ENCODE data around the gene GPD2. TPM values are rescaled to one million over a fixed set of nuclear protein-coding genes. Genes with fewer than 3 reads are reported as not detected.
A peak's percentile ranks its signal among the peaks of the same experiment; 100 is the strongest.

The GPD2 gene
- total RNA-seq = 10 to 100 TPM; 26.6 to 95.3 TPM

- H3K36me3 ChIP-seq = no peaks in the 10 kb centered on the region
Measured at GRCh38 chr2:156435718-156436496, at the start of gene GPD2. TSS of gene GPD2 (plus strand) at chr2:156436379. CDS start at chr2:156476106, 39,727 bp downstream.

GRCh38 chr2:156394033-156394741 lies 42.0 kb upstream of the GPD2 start:
- WGBS = 83% methylated on average over 26 of the region's 26 CpGs
- intact Hi-C loops (cut with DNase I) = no loop called here

More at GRCh38 chr2:156435718-156436496, at the start of gene GPD2:
- no peaks in the 10 kb centered on the region for H3K9me3 ChIP-seq
- H3K27ac ChIP-seq = peak within 1 kb of the TSS; percentile 97 to 99
- H3K4me1 ChIP-seq (replicated peaks) = no peaks in the 10 kb centered on the region
- TF ChIP-seq POLR2AphosphoS5 (IDR thresholded peaks at IDR 0.05) = peak; percentile 73
- TF ChIP-seq CTCF (IDR thresholded peaks at IDR 0.05) = peak in 1 of 4 experiments; percentile 1
- TF ChIP-seq POLR2A (IDR thresholded peaks at IDR 0.05) = peak; percentile 83
- WGBS = 0% methylated on average over 19 of the region's 79 CpGs
- intact Hi-C loops (cut with DNase I) = loop anchor here (2.0 to 10.0 kb wide), 3 partner anchors 35 to 139 kb away; partner anchors contain the start of gene NR4A2
- DNase-seq (ENCODE audit: low spot score) = peak; percentile 93
- H3K27me3 ChIP-seq (replicated peaks; ENCODE audit: insufficient read depth) = no peaks in the 10 kb centered on the region
- peak within 1 kb of the TSS; percentile 61 to 68 for H3K4me3 ChIP-seq

GRCh38 chr2:156396126-156396525 lies 40.1 kb upstream of the GPD2 start:
- intact Hi-C loops (cut with DNase I) = no loop called here
- no peak overlapping the region for H3K4me3 ChIP-seq
- WGBS = 82% methylated on average over 2 of the region's 2 CpGs
- H3K36me3 ChIP-seq = no peaks in the 10 kb centered on the region
- no peak for DNase-seq (ENCODE audit: low spot score)
- no peaks in the 10 kb centered on the region for H3K27me3 ChIP-seq (replicated peaks; ENCODE audit: insufficient read depth)
- TF ChIP-seq CTCF (IDR thresholded peaks at IDR 0.05) = no peak
- TF ChIP-seq POLR2A (IDR thresholded peaks at IDR 0.05) = no peak
- H3K9me3 ChIP-seq = no peaks in the 10 kb centered on the region
- no peak overlapping the region for H3K27ac ChIP-seq
- no peaks in the 10 kb centered on the region for H3K4me1 ChIP-seq (replicated peaks)

More at GRCh38 chr2:156394033-156394741, 42.0 kb upstream of the GPD2 start:
- H3K27ac ChIP-seq = no peak overlapping the region
- H3K27me3 ChIP-seq (replicated peaks; ENCODE audit: insufficient read depth) = no peaks in the 10 kb centered on the region
- H3K4me1 ChIP-seq (replicated peaks) = no peaks in the 10 kb centered on the region
- no peaks in the 10 kb centered on the region for H3K36me3 ChIP-seq
- H3K9me3 ChIP-seq = no peaks in the 10 kb centered on the region
- DNase-seq (ENCODE audit: low spot score) = no peak
- no peak overlapping the region for H3K4me3 ChIP-seq
- TF ChIP-seq POLR2AphosphoS5 (IDR thresholded peaks at IDR 0.05) (no peak), CTCF (IDR thresholded peaks at IDR 0.05) (no peak), POLR2A (IDR thresholded peaks at IDR 0.05) (no peak)

- no peaks in the 10 kb centered on the region for H3K4me1 ChIP-seq (replicated peaks)
- intact Hi-C loops (cut with DNase I) = no loop called here
Measured at GRCh38 chr2:156397229-156397628, 39.0 kb upstream of the GPD2 start.

More at GRCh38 chr2:156397229-156397628, 39.0 kb upstream of the GPD2 start:
- TF ChIP-seq CTCF (IDR thresholded peaks at IDR 0.05) (no peak), POLR2AphosphoS5 (IDR thresholded peaks at IDR 0.05) (no peak), POLR2A (IDR thresholded peaks at IDR 0.05) (no peak)
- Histone ChIP-seq H3K9me3 (no peaks in the 10 kb centered on the region), H3K27me3 (replicated peaks; ENCODE audit: insufficient read depth) (no peaks in the 10 kb centered on the region), H3K27ac (no peak overlapping the region), H3K36me3 (no peaks in the 10 kb centered on the region), H3K4me3 (no peak overlapping the region)
- DNase-seq (ENCODE audit: low spot score) = no peak
- WGBS = 95% methylated on average over 4 of the region's 4 CpGs

All from prostate gland (tissue), 2 donors.